Stimulated activated memory B cell treated with anti-CD40 and anti-IgM and Interleukin-4, amounts not matched to agents 10 μg/mL and 1 μg/mL and 100 μg/mL, for 72 hours (primary cell): ENCODE results near the gene DACH1.

Experiments used
- ATAC-seq: fragments of 150-1000 bp; cut with Tn5 transposase; 2 replicates; pipeline ENCODE4 v1.10.0; 2021
- H3K27ac Mint-ChIP-seq: one replicate; pipeline ENCODE4 v1.8.0; 2022; ENCODE audit warnings: mild to moderate bottlenecking, mixed read lengths
- H3K27me3 Mint-ChIP-seq: one replicate; pipeline ENCODE4 v1.8.0; 2022; ENCODE audit warnings: mixed read lengths
- H3K36me3 Mint-ChIP-seq: one replicate; pipeline ENCODE4 v1.8.0; 2022; ENCODE audit warnings: mixed read lengths
- H3K4me1 Mint-ChIP-seq: one replicate; pipeline ENCODE4 v1.8.0; 2022; ENCODE audit warnings: mixed read lengths
- H3K4me3 Mint-ChIP-seq: one replicate; pipeline ENCODE4 v1.8.0; 2022; ENCODE audit warnings: mild to moderate bottlenecking, moderate library complexity, mixed read lengths
- H3K9me3 Mint-ChIP-seq: one replicate; pipeline ENCODE4 v1.8.0; 2022; ENCODE audit warnings: mixed read lengths

DACH1 gene

GRCh38 chr13:71626421-71627117, 240.4 kb downstream of the DACH1 start:
- no peak overlapping the region for H3K27ac Mint-ChIP-seq
- no peak for ATAC-seq
- peaks cover 3% of the 10 kb centered on the region for H3K9me3 Mint-ChIP-seq
- H3K4me1 Mint-ChIP-seq: no peaks in the 10 kb centered on the region
- H3K27me3 Mint-ChIP-seq: no peaks in the 10 kb centered on the region
- no peaks in the 10 kb centered on the region for H3K36me3 Mint-ChIP-seq
- no peak overlapping the region for H3K4me3 Mint-ChIP-seq

GRCh38 chr13:71625694-71626093, 241.3 kb downstream of the DACH1 start:
- Mint-ChIP-seq H3K27me3 (no peaks in the 10 kb centered on the region), H3K27ac (no peak overlapping the region), H3K4me3 (no peak overlapping the region), H3K36me3 (no peaks in the 10 kb centered on the region), H3K9me3 (peaks cover 3% of the 10 kb centered on the region), H3K4me1 (no peaks in the 10 kb centered on the region)
- ATAC-seq: no peak

- H3K9me3 Mint-ChIP-seq: peaks cover 3% of the 10 kb centered on the region
- no peak overlapping the region for H3K4me3 Mint-ChIP-seq
- no peak overlapping the region for H3K27ac Mint-ChIP-seq
- H3K4me1 Mint-ChIP-seq: no peaks in the 10 kb centered on the region
- no peaks in the 10 kb centered on the region for H3K36me3 Mint-ChIP-seq
- H3K27me3 Mint-ChIP-seq: no peaks in the 10 kb centered on the region
- ATAC-seq: no peak
These were observed 242.1 kb downstream of the DACH1 start for GRCh38 chr13:71624653-71625600.

- Mint-ChIP-seq H3K4me1 (no peaks in the 10 kb centered on the region), H3K27me3 (no peaks in the 10 kb centered on the region)
- ATAC-seq: no peak
These were observed 245.6 kb downstream of the DACH1 start for GRCh38 chr13:71621174-71622124.

GRCh38 chr13:71619096-71619495, 247.9 kb downstream of the DACH1 start:
- H3K36me3 Mint-ChIP-seq: no peaks in the 10 kb centered on the region
- no peaks in the 10 kb centered on the region for H3K4me1 Mint-ChIP-seq
- H3K9me3 Mint-ChIP-seq: no peaks in the 10 kb centered on the region
- no peak overlapping the region for H3K4me3 Mint-ChIP-seq
- H3K27me3 Mint-ChIP-seq: no peaks in the 10 kb centered on the region
- ATAC-seq: no peak
- H3K27ac Mint-ChIP-seq: no peak overlapping the region

More at GRCh38 chr13:71621174-71622124, 245.6 kb downstream of the DACH1 start:
- Mint-ChIP-seq H3K27ac (no peak overlapping the region), H3K4me3 (no peak overlapping the region), H3K36me3 (no peaks in the 10 kb centered on the region), H3K9me3 (no peaks in the 10 kb centered on the region)

GRCh38 chr13:71618159-71618558, 248.8 kb downstream of the DACH1 start:
- H3K27me3 Mint-ChIP-seq: no peaks in the 10 kb centered on the region
- no peak for ATAC-seq
- H3K36me3 Mint-ChIP-seq: no peaks in the 10 kb centered on the region
- H3K9me3 Mint-ChIP-seq: no peaks in the 10 kb centered on the region
- H3K4me1 Mint-ChIP-seq: no peaks in the 10 kb centered on the region
- H3K4me3 Mint-ChIP-seq: no peak overlapping the region
- H3K27ac Mint-ChIP-seq: no peak overlapping the region

GRCh38 chr13:71617265-71617664, 249.7 kb downstream of the DACH1 start:
- Mint-ChIP-seq H3K36me3 (no peaks in the 10 kb centered on the region), H3K27me3 (no peaks in the 10 kb centered on the region), H3K9me3 (peaks cover 3% of the 10 kb centered on the region), H3K27ac (no peak overlapping the region), H3K4me3 (no peak overlapping the region), H3K4me1 (no peaks in the 10 kb centered on the region)
- no peak for ATAC-seq

- peaks cover 3% of the 10 kb centered on the region for H3K9me3 Mint-ChIP-seq
These were observed 253.8 kb downstream of the DACH1 start for GRCh38 chr13:71613066-71613745.

GRCh38 chr13:71611292-71611691, 255.7 kb downstream of the DACH1 start:
- peaks cover 3% of the 10 kb centered on the region for H3K9me3 Mint-ChIP-seq
- no peak overlapping the region for H3K4me3 Mint-ChIP-seq
- no peaks in the 10 kb centered on the region for H3K27me3 Mint-ChIP-seq
- no peaks in the 10 kb centered on the region for H3K36me3 Mint-ChIP-seq
- no peaks in the 10 kb centered on the region for H3K4me1 Mint-ChIP-seq
- H3K27ac Mint-ChIP-seq: no peak overlapping the region
- ATAC-seq: no peak

More at GRCh38 chr13:71613066-71613745, 253.8 kb downstream of the DACH1 start:
- H3K27ac Mint-ChIP-seq: no peak overlapping the region
- no peak overlapping the region for H3K4me3 Mint-ChIP-seq
- no peaks in the 10 kb centered on the region for H3K36me3 Mint-ChIP-seq
- no peak for ATAC-seq
- no peaks in the 10 kb centered on the region for H3K27me3 Mint-ChIP-seq
- no peaks in the 10 kb centered on the region for H3K4me1 Mint-ChIP-seq

GRCh38 chr13:71610876-71611275, 256.1 kb downstream of the DACH1 start:
- Mint-ChIP-seq H3K36me3 (no peaks in the 10 kb centered on the region), H3K9me3 (peaks cover 3% of the 10 kb centered on the region), H3K4me3 (no peak overlapping the region), H3K27me3 (no peaks in the 10 kb centered on the region), H3K27ac (no peak overlapping the region), H3K4me1 (no peaks in the 10 kb centered on the region)
- no peak for ATAC-seq

- H3K4me1 Mint-ChIP-seq: no peaks in the 10 kb centered on the region
- no peak overlapping the region for H3K4me3 Mint-ChIP-seq
- H3K36me3 Mint-ChIP-seq: no peaks in the 10 kb centered on the region
- no peaks in the 10 kb centered on the region for H3K27me3 Mint-ChIP-seq
- no peak for ATAC-seq
- peaks cover 3% of the 10 kb centered on the region for H3K9me3 Mint-ChIP-seq
- H3K27ac Mint-ChIP-seq: no peak overlapping the region
These were observed 257.7 kb downstream of the DACH1 start for GRCh38 chr13:71609271-71609670.

GRCh38 chr13:71607575-71607974, 259.4 kb downstream of the DACH1 start:
- Mint-ChIP-seq H3K9me3 (no peaks in the 10 kb centered on the region), H3K27ac (no peak overlapping the region), H3K4me3 (no peak overlapping the region), H3K36me3 (no peaks in the 10 kb centered on the region), H3K27me3 (no peaks in the 10 kb centered on the region), H3K4me1 (no peaks in the 10 kb centered on the region)
- no peak for ATAC-seq

GRCh38 chr13:71606818-71607217, 260.2 kb downstream of the DACH1 start:
- H3K4me1 Mint-ChIP-seq: no peaks in the 10 kb centered on the region
- no peaks in the 10 kb centered on the region for H3K27me3 Mint-ChIP-seq
- no peak for ATAC-seq
- H3K27ac Mint-ChIP-seq: no peak overlapping the region
- no peak overlapping the region for H3K4me3 Mint-ChIP-seq
- H3K36me3 Mint-ChIP-seq: no peaks in the 10 kb centered on the region
- no peaks in the 10 kb centered on the region for H3K9me3 Mint-ChIP-seq

GRCh38 chr13:71605744-71606143, 261.3 kb downstream of the DACH1 start:
- Mint-ChIP-seq H3K27ac (no peak overlapping the region), H3K4me3 (no peak overlapping the region), H3K9me3 (no peaks in the 10 kb centered on the region), H3K4me1 (no peaks in the 10 kb centered on the region), H3K36me3 (no peaks in the 10 kb centered on the region), H3K27me3 (no peaks in the 10 kb centered on the region)
- ATAC-seq: no peak
